KOPT-K1 (cell line): ENCODE measurements around the gene UQCRQ.

ENCODE experiments used
- H3K27ac ChIP-seq: fragments of 200-600 bp; sonication (generic); 2 replicates; pipeline ENCODE4 v1.5.1; 2016; ENCODE audit warnings: antibody characterized with exemption, mild to moderate bottlenecking, low read depth, low read length; ENCODE audit not compliant: poor library complexity, severe bottlenecking
- H3K36me3 ChIP-seq: fragments of 200-600 bp; sonication (generic); 2 replicates; pipeline ENCODE4 v1.5.1; 2017; ENCODE audit warnings: antibody characterized with exemption, mild to moderate bottlenecking, low read length, moderate library complexity; ENCODE audit not compliant: insufficient read depth
- H3K9me3 ChIP-seq: fragments of 200-600 bp; sonication (generic); 2 replicates; pipeline ENCODE4 v1.5.1; 2017; ENCODE audit warnings: antibody characterized with exemption, low read length, mild to moderate bottlenecking; ENCODE audit not compliant: insufficient read depth, poor library complexity, severe bottlenecking

The UQCRQ gene

GRCh38 chr5:132873119-132873929, 6.9 kb downstream of the UQCRQ start, which contains the start of gene LEAP2:
Gene LEAP2, plus strand, starts transcription at chr5:132873668. Its CDS starts 27 bp downstream, at chr5:132873695.
- Histone ChIP-seq H3K27ac (no peak within 1 kb of the TSS), H3K36me3 (peaks cover 93% of the 10 kb centered on the region), H3K9me3 (no peaks in the 10 kb centered on the region)

- H3K27ac ChIP-seq = no peak overlapping the region
These were observed 7.5 kb downstream of the UQCRQ start for GRCh38 chr5:132873930-132874271.

GRCh38 chr5:132876020-132876759, 9.7 kb downstream of the UQCRQ start:
- Histone ChIP-seq H3K9me3 (no peaks in the 10 kb centered on the region), H3K36me3 (peaks cover 95% of the 10 kb centered on the region), H3K27ac (no peak overlapping the region)

More at GRCh38 chr5:132873930-132874271, 7.5 kb downstream of the UQCRQ start:
- Histone ChIP-seq H3K36me3 (peaks cover 93% of the 10 kb centered on the region), H3K9me3 (no peaks in the 10 kb centered on the region)

GRCh38 chr5:132877466-132877865, 11.0 kb downstream of the UQCRQ start:
- H3K9me3 ChIP-seq = no peaks in the 10 kb centered on the region
- H3K27ac ChIP-seq = no peak overlapping the region
- H3K36me3 ChIP-seq = peaks cover 95% of the 10 kb centered on the region

- H3K36me3 ChIP-seq = peaks cover 95% of the 10 kb centered on the region
- H3K9me3 ChIP-seq = no peaks in the 10 kb centered on the region
- H3K27ac ChIP-seq = no peak overlapping the region
These were observed 11.5 kb downstream of the UQCRQ start for GRCh38 chr5:132877938-132878337.

- Histone ChIP-seq H3K36me3 (peaks cover 99% of the 10 kb centered on the region), H3K9me3 (no peaks in the 10 kb centered on the region), H3K27ac (no peak overlapping the region)
These were observed 16.9 kb downstream of the UQCRQ start for GRCh38 chr5:132883261-132883834.

- Histone ChIP-seq H3K36me3 (peaks cover 99% of the 10 kb centered on the region), H3K27ac (no peak overlapping the region)
These were observed 18.1 kb downstream of the UQCRQ start for GRCh38 chr5:132884548-132884947.

GRCh38 chr5:132886064-132886823, 19.8 kb downstream of the UQCRQ start:
- no peaks in the 10 kb centered on the region for H3K9me3 ChIP-seq
- peaks cover 97% of the 10 kb centered on the region for H3K36me3 ChIP-seq
- H3K27ac ChIP-seq = no peak overlapping the region

More at GRCh38 chr5:132884548-132884947, 18.1 kb downstream of the UQCRQ start:
- no peaks in the 10 kb centered on the region for H3K9me3 ChIP-seq

GRCh38 chr5:132887283-132887682, 20.8 kb downstream of the UQCRQ start:
- peaks cover 97% of the 10 kb centered on the region for H3K36me3 ChIP-seq
- no peaks in the 10 kb centered on the region for H3K9me3 ChIP-seq
- H3K27ac ChIP-seq = no peak overlapping the region

GRCh38 chr5:132889501-132889900, 23.1 kb downstream of the UQCRQ start:
- no peak overlapping the region for H3K27ac ChIP-seq
- peaks cover 96% of the 10 kb centered on the region for H3K36me3 ChIP-seq
- no peaks in the 10 kb centered on the region for H3K9me3 ChIP-seq

- no peaks in the 10 kb centered on the region for H3K9me3 ChIP-seq
- H3K36me3 ChIP-seq = peaks cover 96% of the 10 kb centered on the region
- no peak overlapping the region for H3K27ac ChIP-seq
These were observed 24.4 kb downstream of the UQCRQ start for GRCh38 chr5:132890817-132891216.

- peaks cover 91% of the 10 kb centered on the region for H3K36me3 ChIP-seq
- no peaks in the 10 kb centered on the region for H3K9me3 ChIP-seq
- H3K27ac ChIP-seq = no peak overlapping the region
These were observed 29.4 kb downstream of the UQCRQ start for GRCh38 chr5:132895719-132896305.

GRCh38 chr5:132896685-132897084, 30.2 kb downstream of the UQCRQ start:
- Histone ChIP-seq H3K9me3 (no peaks in the 10 kb centered on the region), H3K27ac (peak overlapping the region; percentile 33), H3K36me3 (peaks cover 92% of the 10 kb centered on the region)

GRCh38 chr5:132898094-132898493, 31.7 kb downstream of the UQCRQ start:
- Histone ChIP-seq H3K9me3 (no peaks in the 10 kb centered on the region), H3K36me3 (peaks cover 86% of the 10 kb centered on the region), H3K27ac (no peak overlapping the region)
